H1 (cell line): Measurements from ENCODE around the gene TCEANC. TPM values are rescaled to one million over a fixed set of nuclear protein-coding genes. Genes with fewer than 3 reads are reported as not detected.

Experiments used
- CTCF ChIA-PET: fragments of 300-600 bp; sonication (Branson Sonifier 250); formaldehyde crosslinking; loops from one replicate; lab custom pipeline; 2021; ENCODE audit not compliant: partially characterized antibody; lab: Charles Lee
- POLR2A ChIA-PET: fragments of 300-600 bp; sonication (Branson Sonifier 250); formaldehyde crosslinking; loops from one replicate; lab custom pipeline; 2021; ENCODE audit warnings: inconsistent platforms; ENCODE audit not compliant: partially characterized antibody; lab: Charles Lee
- DNase-seq, 2 experiments: peaks; one replicate each; pipeline versions ENCODE4 v3.0.0 to v3.0.0-alpha.2; 2010 to 2022; ENCODE audit warnings: low spot score in 2 of 2, low read depth in 1 of 2, mixed read lengths in 1 of 2
- FAIRE-seq: peaks from 2 replicates; lab custom pipeline; 2011; peaks lifted over from hg19 to GRCh38; lab: Jason Lieb, UNC
- H2AFZ ChIP-seq: 2 replicates; pipeline ENCODE4 v1.8.1; 2012; ENCODE audit warnings: low read length, inconsistent platforms
- H2AK5ac ChIP-seq: 2 replicates; pipeline ENCODE4 v1.6.1; 2013; ENCODE audit warnings: low read depth, low read length
- H2BK120ac ChIP-seq: replicated peaks from 2 replicates; pipeline ENCODE3; 2013; ENCODE audit warnings: low read depth, low read length, inconsistent platforms
- H2BK12ac ChIP-seq: 2 replicates; pipeline ENCODE4 v1.6.1; 2013; ENCODE audit warnings: low read depth, low read length
- H2BK15ac ChIP-seq: 2 replicates; pipeline ENCODE4 v1.6.1; 2013; ENCODE audit warnings: low read length
- H2BK20ac ChIP-seq: 2 replicates; pipeline ENCODE4 v1.6.1; 2013; ENCODE audit warnings: low read length
- H2BK5ac ChIP-seq: 2 replicates; pipeline ENCODE4 v1.6.1; 2013; ENCODE audit warnings: low read depth, low read length
- H3K14ac ChIP-seq: 2 replicates; pipeline ENCODE4 v1.6.1; 2013; ENCODE audit warnings: inconsistent platforms; ENCODE audit not compliant: insufficient read length
- H3K18ac ChIP-seq: 2 replicates; pipeline ENCODE4 v1.6.1; 2013; ENCODE audit warnings: low read length; ENCODE audit errors: extremely low read depth
- H3K23ac ChIP-seq: 2 replicates; pipeline ENCODE4 v1.6.1; 2013; ENCODE audit warnings: inconsistent platforms; ENCODE audit not compliant: insufficient read length
- H3K23me2 ChIP-seq: 2 replicates; pipeline ENCODE4 v1.6.1; 2013; ENCODE audit warnings: low read depth, low read length
- H3K27ac ChIP-seq: 2 replicates; pipeline ENCODE4 v1.6.1; 2011; ENCODE audit warnings: low read depth, low read length, inconsistent platforms
- H3K27me3 ChIP-seq, 4 experiments: replicated peaks in 1 of 4; 1 replicate in 1 of 4; 2 replicates in 3 of 4; pipeline versions ENCODE4 v1.6.1 to v1.8.1; 2011 to 2013; ENCODE audit warnings: low read length in 3 of 4, mild to moderate bottlenecking in 3 of 4, inconsistent platforms in 2 of 4, mixed read lengths in 2 of 4, moderate library complexity in 1 of 4; ENCODE audit not compliant: control insufficient read depth in 3 of 4, insufficient read depth in 3 of 4; ENCODE audit errors: extremely low read depth in 1 of 4
- H3K36me3 ChIP-seq, 4 experiments: 2 replicates each; pipeline versions ENCODE4 v1.6.1 to v1.8.1; 2011 to 2013; ENCODE audit warnings: mild to moderate bottlenecking in 4 of 4, low read length in 3 of 4, moderate library complexity in 2 of 4, control low read depth in 1 of 4, inconsistent platforms in 1 of 4; ENCODE audit not compliant: insufficient read depth in 4 of 4, control insufficient read depth in 2 of 4
- H3K4ac ChIP-seq: replicated peaks from 2 replicates; pipeline ENCODE3; 2013; ENCODE audit warnings: low read length, low read depth, mixed read lengths, inconsistent platforms; ENCODE audit not compliant: insufficient read length
- H3K4me1 ChIP-seq, 4 experiments: replicated peaks in 1 of 4; 1 replicate in 1 of 4; 2 replicates in 3 of 4; pipeline versions ENCODE4 v1.6.1 to v1.8.1; 2011 to 2013; ENCODE audit warnings: low read length in 3 of 4, inconsistent platforms in 2 of 4, mixed read lengths in 1 of 4; ENCODE audit not compliant: insufficient read depth in 4 of 4, control insufficient read depth in 3 of 4
- H3K4me2 ChIP-seq, 2 experiments: 2 replicates each; pipeline versions ENCODE4 v1.6.1 to v1.8.1; 2011 to 2013; ENCODE audit warnings: low read depth in 2 of 2, low read length in 2 of 2, control low read depth in 1 of 2, inconsistent platforms in 1 of 2, mild to moderate bottlenecking in 1 of 2; ENCODE audit not compliant: insufficient read depth in 1 of 2
- H3K4me3 ChIP-seq, 4 experiments: fragments of 200-600, 300-600 bp in 1 of 4; sonication (generic), shearing (Covaris generic), sonication (Bioruptor Twin) in 1 of 4; 2 replicates each; pipeline versions ENCODE4 v1.5.1 to v1.8.1; 2011 to 2016; ENCODE audit warnings: low read length in 4 of 4, low read depth in 3 of 4, control low read depth in 2 of 4, inconsistent platforms in 2 of 4, mild to moderate bottlenecking in 2 of 4, mixed read lengths in 1 of 4, moderate library complexity in 1 of 4; ENCODE audit not compliant: insufficient read depth in 2 of 4; ENCODE audit errors: extremely low read depth in 1 of 4
- H3K56ac ChIP-seq: replicated peaks from 2 replicates; pipeline ENCODE3; 2013; ENCODE audit warnings: low read depth, mild to moderate bottlenecking, mixed read lengths, low read length, inconsistent platforms; ENCODE audit not compliant: insufficient read length
- H3K79me1 ChIP-seq: 2 replicates; pipeline ENCODE4 v1.6.1; 2013; ENCODE audit warnings: low read depth, low read length, control low read depth
- H3K79me2 ChIP-seq, 2 experiments: 2 replicates each; pipeline versions ENCODE4 v1.6.1 to v1.8.1; 2012 to 2013; ENCODE audit warnings: low read length in 2 of 2, mild to moderate bottlenecking in 2 of 2, inconsistent platforms in 1 of 2; ENCODE audit not compliant: insufficient read depth in 2 of 2, control insufficient read depth in 1 of 2
- H3K9ac ChIP-seq, 4 experiments: replicated peaks in 1 of 4; 1 replicate in 1 of 4; 2 replicates in 3 of 4; pipeline versions ENCODE4 v1.6.1 to v1.8.1; 2011 to 2013; ENCODE audit warnings: low read depth in 3 of 4, low read length in 3 of 4, control low read depth in 2 of 4, mild to moderate bottlenecking in 2 of 4, moderate library complexity in 2 of 4, inconsistent platforms in 1 of 4; ENCODE audit errors: extremely low read depth in 1 of 4
- H3K9me3 ChIP-seq, 2 experiments: 2 replicates each; pipeline versions ENCODE4 v1.6.1 to v1.8.1; 2012 to 2013; ENCODE audit warnings: mild to moderate bottlenecking in 2 of 2, moderate library complexity in 2 of 2, control low read depth in 1 of 2, inconsistent platforms in 1 of 2, low read depth in 1 of 2, low read length in 1 of 2, mixed read lengths in 1 of 2; ENCODE audit not compliant: insufficient read depth in 2 of 2
- H4K20me1 ChIP-seq, 2 experiments: replicated peaks in 1 of 2; 2 replicates each; pipeline versions ENCODE3 to v1.8.1; 2011 to 2013; ENCODE audit warnings: inconsistent platforms in 2 of 2, low read length in 2 of 2, mild to moderate bottlenecking in 1 of 2; ENCODE audit not compliant: insufficient read depth in 2 of 2, control insufficient read depth in 1 of 2
- H4K5ac ChIP-seq: 2 replicates; pipeline ENCODE4 v1.6.1; 2013; ENCODE audit warnings: low read length, low read depth, mixed read lengths, inconsistent platforms; ENCODE audit not compliant: insufficient read length
- H4K8ac ChIP-seq: 2 replicates; pipeline ENCODE4 v1.8.0; 2013; ENCODE audit warnings: mild to moderate bottlenecking, moderate library complexity, low read length, inconsistent platforms; ENCODE audit not compliant: insufficient read depth; ENCODE audit errors: extremely low read depth
- H4K91ac ChIP-seq: replicated peaks from 2 replicates; pipeline ENCODE3; 2013; ENCODE audit warnings: low read length, mixed read lengths, inconsistent platforms; ENCODE audit not compliant: insufficient read length
- ATF2 ChIP-seq: IDR thresholded peaks from 2 replicates; pipeline ENCODE4 v1.6.1; 2012; ENCODE audit warnings: low read length, inconsistent platforms
- EZH2 ChIP-seq: fragments of 200-600 bp; sonication (generic); IDR thresholded peaks from 2 replicates; pipeline ENCODE4 v1.7.1; 2012; ENCODE audit warnings: low read depth, mild to moderate bottlenecking, moderate library complexity, low read length, inconsistent platforms; ENCODE audit not compliant: severe bottlenecking
- KDM5A ChIP-seq: fragments of 200-600 bp; IDR thresholded peaks from 2 replicates; pipeline ENCODE4 v1.7.1; 2012; ENCODE audit warnings: mild to moderate bottlenecking, low read length, inconsistent platforms, mixed read lengths
- MAFK ChIP-seq: IDR thresholded peaks from 2 replicates; pipeline ENCODE4 v1.6.1; 2012; ENCODE audit warnings: low read depth, mild to moderate bottlenecking, improper control_type of control experiment, low read length
- SIX5 ChIP-seq: IDR thresholded peaks from 2 replicates; pipeline ENCODE4 v1.6.1; 2011; ENCODE audit warnings: mild to moderate bottlenecking, low read depth, low read length
- SP2 ChIP-seq: IDR thresholded peaks from 2 replicates; pipeline ENCODE4 v1.6.1; 2012; ENCODE audit warnings: mild to moderate bottlenecking, low read length, inconsistent platforms
- WGBS, 2 experiments: shearing (Covaris generic) in 1 of 2; methylation state at CpG; one replicate each; pipeline versions ENCODE4 v1.1.6 to v1.1.7; 2013 to 2015; ENCODE audit warnings: low lambda C conversion rate in 2 of 2, mixed read lengths in 2 of 2, inconsistent platforms in 1 of 2, low coverage in 1 of 2, missing lambda C conversion rate in 1 of 2; ENCODE audit not compliant: insufficient replicate concordance in 2 of 2, insufficient coverage in 1 of 2, insufficient read length in 1 of 2; ENCODE audit errors: extremely low coverage in 1 of 2, missing lambda C conversion rate in 1 of 2; 5-methylcytosine and 5-hydroxymethylcytosine counted together
- polyA plus RNA-seq, 7 experiments: library from polyadenylated mRNA; depleted of rRNA in 3 of 7; stranded (reverse) in 5 of 7; unstranded in 2 of 7; fragments of >200 nt in 5 of 7; fragments of 200-250 nt in 2 of 7; gene quantifications; 1 replicate in 5 of 7; 2 replicates in 1 of 7; 4 replicates in 1 of 7; pipeline versions ENCODE4 v1.2.1 to v1.2.3, GENCODE V29; 2011 to 2013; ENCODE audit warnings: missing spikeins in 2 of 7, mixed read lengths in 2 of 7
- total RNA-seq: library from RNA; stranded (reverse); fragmentation: NEBNext Ultra II Directional; extraction: Animal tissue kit (Norgen Biotek cat#: 25700); gene quantifications from 2 replicates; pipeline ENCODE4 v1.2.1, GENCODE V29; 2021
- TF ChIP-seq, protein P1 (sequence below): IDR thresholded peaks from 2 replicates; pipeline ENCODE4 v1.6.1; 2011; ENCODE audit warnings: low read length, improper control_type of control experiment

Gene TCEANC
- total and polyA plus RNA-seq, 2 of the 8 experiments (the other 6 are each of a cell fraction or from before 2014, with no cell fraction given): 0.88 to 2.0 TPM

DNA sequence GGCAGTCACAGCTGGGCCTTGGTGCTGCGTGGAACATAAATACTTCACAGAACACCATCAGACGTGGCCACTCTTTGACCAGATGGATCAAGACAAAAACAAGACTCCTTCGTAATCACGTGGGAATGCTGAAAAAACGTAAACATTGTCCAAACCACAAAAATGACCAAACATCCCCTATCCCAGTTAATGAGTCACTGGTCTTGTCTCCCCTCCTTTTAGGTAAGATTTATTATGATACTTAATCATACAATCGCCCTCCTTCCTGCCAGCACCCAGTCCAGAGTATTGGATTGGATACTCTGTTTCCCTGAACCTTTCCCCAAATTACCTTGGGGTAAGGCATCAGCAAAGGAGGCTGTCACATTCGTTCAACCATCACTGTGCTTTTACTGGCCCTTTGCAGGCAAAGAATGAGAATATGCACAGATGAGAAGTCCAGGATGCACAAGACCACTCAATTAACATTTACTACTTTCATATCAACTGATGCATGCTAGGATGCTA lies 601 bp upstream of the TCEANC start:
- peak overlapping the region; percentile 65 for H4K91ac ChIP-seq
- no peak overlapping the region; a peak in 1 of 7 replicates for H3K9ac ChIP-seq
- no peak overlapping the region for H2BK120ac ChIP-seq
- no peak overlapping the region for H2BK12ac ChIP-seq
- H2AFZ ChIP-seq: peak overlapping the region; percentile 78; the same call in 1 of the 2 replicates
- H3K56ac ChIP-seq: no peak overlapping the region
- H4K20me1 ChIP-seq: no peaks in the 10 kb centered on the region
- no peak overlapping the region for H3K23ac ChIP-seq
- H2BK15ac ChIP-seq: no peak overlapping the region
- H3K14ac ChIP-seq: no peak overlapping the region
- peak overlapping the region; percentile 42 to 77 (median 60); a peak in 7 of 8 replicates for H3K4me3 ChIP-seq
- no peak overlapping the region for H2BK5ac ChIP-seq
- H3K4me2 ChIP-seq: peak overlapping the region; percentile 70 to 93
- H3K18ac ChIP-seq: no peak overlapping the region
- no peak overlapping the region for H3K27ac ChIP-seq
- H3K79me1 ChIP-seq: no peaks in the 10 kb centered on the region
- DNase-seq: no peak
- no peak for TF ChIP-seq KDM5A
- no peak for TF ChIP-seq ATF2
- TF ChIP-seq SIX5: no peak
- TF ChIP-seq, protein P1, sequence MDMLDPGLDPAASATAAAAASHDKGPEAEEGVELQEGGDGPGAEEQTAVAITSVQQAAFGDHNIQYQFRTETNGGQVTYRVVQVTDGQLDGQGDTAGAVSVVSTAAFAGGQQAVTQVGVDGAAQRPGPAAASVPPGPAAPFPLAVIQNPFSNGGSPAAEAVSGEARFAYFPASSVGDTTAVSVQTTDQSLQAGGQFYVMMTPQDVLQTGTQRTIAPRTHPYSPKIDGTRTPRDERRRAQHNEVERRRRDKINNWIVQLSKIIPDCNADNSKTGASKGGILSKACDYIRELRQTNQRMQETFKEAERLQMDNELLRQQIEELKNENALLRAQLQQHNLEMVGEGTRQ: no peak
- TF ChIP-seq EZH2: no peak
- TF ChIP-seq SP2: no peak
- TF ChIP-seq MAFK: no peak
- no peaks in the 10 kb centered on the region for H3K27me3 ChIP-seq
- H2BK20ac ChIP-seq: no peak overlapping the region
- H3K36me3 ChIP-seq: no peaks in the 10 kb centered on the region
- no peak for FAIRE-seq
- H4K5ac ChIP-seq: peak overlapping the region; percentile 72
- POLR2A ChIA-PET: interaction anchor here (1.1 to 1.5 kb wide), 2 partner anchors 7 to 82 kb away, joined by 3 to 4 read pairs; partner anchors contain the start of genes OFD1 and TRAPPC2
- no peaks in the 10 kb centered on the region; a peak in 1 of 7 replicates for H3K4me1 ChIP-seq
- no peak overlapping the region for H2AK5ac ChIP-seq
- H3K23me2 ChIP-seq: peaks cover 4% of the 10 kb centered on the region; the same call in 1 of the 2 replicates
- no peak overlapping the region for H4K8ac ChIP-seq
- 90% methylated on average over 7 of the region's 7 CpGs; no CpG with 5 or more reads in 1 of the 2 experiments for WGBS, 2 experiments
- CTCF ChIA-PET: no interaction called here
- no peaks in the 10 kb centered on the region for H3K9me3 ChIP-seq
- peak overlapping the region; percentile 85 for H3K4ac ChIP-seq
- no peaks in the 10 kb centered on the region for H3K79me2 ChIP-seq
